HG02759 (cell line): Measurements from ENCODE around the gene PARD3.
"Not testable (repeated sequence)": the region's sequence is repeated elsewhere in the genome, so short reads cannot be mapped to it uniquely, and the experiment has no call there.

Experiments used
- ATAC-seq: cut with Tn5 transposase; IDR thresholded peaks from one replicate; pipeline ENCODE4 v1.9.1; 2021; ENCODE audit warnings: mild to moderate bottlenecking, moderate library complexity; ENCODE audit not compliant: unreplicated experiment

PARD3 gene

DNA sequence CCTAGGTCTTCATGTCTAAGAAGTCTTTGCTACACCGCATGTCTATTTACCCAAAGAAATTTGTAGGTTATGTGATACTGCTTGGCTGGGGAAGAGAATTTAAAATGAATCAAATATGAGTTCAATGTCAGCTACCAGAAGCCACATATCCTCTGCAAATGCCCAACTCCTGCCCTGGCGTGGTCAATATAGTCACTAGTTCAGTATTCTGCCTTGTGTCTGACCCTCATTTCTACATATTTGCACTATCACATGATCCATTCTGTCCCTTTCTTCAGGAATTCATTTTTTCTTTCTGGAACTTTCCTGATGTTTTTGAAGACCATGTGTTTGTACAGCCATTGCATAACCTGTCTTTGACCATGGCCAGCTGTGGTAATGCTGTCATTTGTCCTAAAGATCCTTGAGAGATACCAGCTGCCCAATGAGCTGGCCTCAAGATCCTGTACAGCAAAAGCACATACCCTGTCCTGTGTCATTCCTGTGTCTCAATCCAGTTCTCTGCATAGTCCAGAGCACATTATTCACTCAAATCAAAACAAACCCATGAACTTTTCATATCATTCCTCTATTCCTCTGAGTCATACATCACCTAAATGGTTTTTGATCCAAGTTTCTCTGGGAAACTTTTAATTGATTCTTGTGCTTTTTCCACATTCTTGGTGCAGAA is 524.5 kb downstream of the PARD3 start:
- ATAC-seq: no peak

DNA sequence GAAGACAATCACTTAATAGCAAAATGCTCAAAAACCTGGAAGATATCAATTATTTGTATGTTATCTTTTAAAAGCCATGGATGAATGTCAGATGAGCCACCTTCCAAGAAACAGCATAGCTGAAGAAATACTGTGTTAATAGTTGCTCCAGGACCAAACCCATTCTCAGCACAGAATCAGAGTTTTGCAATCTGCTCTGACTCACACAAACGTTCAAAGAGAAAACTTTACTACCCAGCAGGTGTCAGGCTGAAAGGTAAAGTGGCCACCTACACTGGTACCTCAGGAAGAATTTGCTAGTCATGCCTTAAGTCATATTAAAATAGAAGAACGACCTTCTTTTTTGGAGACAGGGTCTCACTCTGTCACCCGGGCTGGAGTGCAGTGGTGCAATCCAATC is 526.5 kb downstream of the PARD3 start:
- ATAC-seq: no peak

- no peak for ATAC-seq
Observed at GRCh38 chr10:34286136-34286739, 528.9 kb downstream of the PARD3 start.

GRCh38 chr10:34281661-34282582 is 533.2 kb downstream of the PARD3 start:
- peak; percentile 60 for ATAC-seq

GRCh38 chr10:34280599-34281374 is 534.3 kb downstream of the PARD3 start:
- no peak for ATAC-seq

DNA sequence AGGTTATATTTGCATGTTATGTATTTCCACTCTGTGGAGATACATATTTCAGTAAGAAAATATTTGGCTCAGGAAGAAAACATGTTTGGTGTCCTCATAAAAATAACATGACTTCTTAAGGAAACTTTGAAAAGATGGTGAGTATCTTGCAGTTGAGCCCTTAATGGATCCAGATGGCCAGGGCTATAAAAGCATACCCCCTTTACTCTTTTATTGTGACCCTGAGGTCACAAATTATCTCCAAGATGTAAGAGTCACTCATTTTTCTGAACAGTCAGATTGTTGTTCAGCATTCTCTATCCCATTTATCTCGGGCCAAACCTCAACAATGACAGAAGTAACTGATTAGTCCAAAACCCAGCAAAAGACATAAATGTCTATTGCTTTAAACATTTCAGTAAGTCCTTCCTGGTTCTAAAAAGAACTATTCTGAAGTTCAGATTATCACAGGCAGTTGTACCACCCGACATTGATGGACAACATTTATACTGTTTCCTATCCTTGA is 539.4 kb downstream of the PARD3 start:
- no peak for ATAC-seq

DNA sequence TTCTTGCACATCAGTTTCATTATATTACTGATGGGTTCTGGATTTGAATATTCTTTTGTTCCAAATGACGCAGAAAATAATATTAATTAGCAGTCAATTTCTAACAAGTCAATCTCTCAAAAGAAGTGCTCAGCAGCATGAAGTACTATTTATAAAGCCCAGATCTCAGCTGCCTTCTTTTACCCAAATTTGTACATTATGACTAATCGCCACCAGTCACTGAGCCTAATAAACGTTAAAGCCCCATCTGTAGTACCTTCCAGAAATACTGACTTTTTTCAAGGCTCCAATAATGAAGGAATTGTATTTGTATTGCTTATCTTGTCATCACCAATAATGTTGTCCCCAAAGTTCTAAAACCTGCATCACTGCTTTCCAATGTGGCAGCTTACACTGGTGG is 540.2 kb downstream of the PARD3 start:
- no peak for ATAC-seq

- ATAC-seq: no peak
Observed at GRCh38 chr10:34273340-34273739, 541.8 kb downstream of the PARD3 start.

GRCh38 chr10:34272316-34272715 is 542.8 kb downstream of the PARD3 start:
- ATAC-seq: no peak

GRCh38 chr10:34268410-34268809 is 546.7 kb downstream of the PARD3 start:
- ATAC-seq: not testable (repeated sequence)

DNA sequence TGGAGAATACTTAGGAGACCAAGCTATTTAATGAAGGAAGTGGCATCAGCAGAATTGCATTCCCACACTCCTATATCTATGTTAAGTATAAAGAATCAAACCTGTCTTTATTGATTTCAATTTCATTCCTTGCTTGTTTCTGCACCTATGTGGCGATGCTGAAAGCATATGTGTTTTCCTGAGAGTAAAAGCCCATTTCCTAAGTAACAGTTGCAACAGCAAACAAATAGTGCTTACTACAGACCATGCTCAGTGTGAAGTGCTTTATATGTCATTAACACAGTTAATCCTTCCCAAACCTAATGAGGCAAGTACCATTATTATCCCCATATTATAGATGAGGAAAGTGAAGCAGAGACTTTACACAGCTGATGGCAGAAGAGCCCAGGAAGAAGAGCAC is 552.1 kb downstream of the PARD3 start:
- no peak for ATAC-seq

GRCh38 chr10:34260904-34261303 is 554.2 kb downstream of the PARD3 start:
- ATAC-seq: no peak

DNA sequence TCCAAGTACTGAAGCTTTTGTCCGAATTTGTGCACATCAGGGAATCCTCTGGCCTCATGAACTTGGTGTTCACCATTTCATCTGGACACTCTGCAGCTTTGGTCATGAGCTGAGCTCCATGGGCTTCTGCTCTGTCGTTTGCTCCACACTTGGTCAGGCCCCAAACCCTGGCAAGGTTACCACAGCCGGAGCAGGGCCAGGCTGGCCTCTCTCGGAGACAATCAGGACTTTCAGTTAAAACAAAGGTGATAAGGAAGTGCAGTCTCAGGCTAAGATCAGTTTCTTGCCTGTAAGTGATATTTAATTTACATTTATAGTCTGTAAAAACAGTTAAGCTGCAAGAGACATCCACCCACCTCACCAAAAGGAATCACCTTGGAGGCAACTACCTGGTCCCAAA is 558.9 kb downstream of the PARD3 start:
- ATAC-seq: no peak

DNA sequence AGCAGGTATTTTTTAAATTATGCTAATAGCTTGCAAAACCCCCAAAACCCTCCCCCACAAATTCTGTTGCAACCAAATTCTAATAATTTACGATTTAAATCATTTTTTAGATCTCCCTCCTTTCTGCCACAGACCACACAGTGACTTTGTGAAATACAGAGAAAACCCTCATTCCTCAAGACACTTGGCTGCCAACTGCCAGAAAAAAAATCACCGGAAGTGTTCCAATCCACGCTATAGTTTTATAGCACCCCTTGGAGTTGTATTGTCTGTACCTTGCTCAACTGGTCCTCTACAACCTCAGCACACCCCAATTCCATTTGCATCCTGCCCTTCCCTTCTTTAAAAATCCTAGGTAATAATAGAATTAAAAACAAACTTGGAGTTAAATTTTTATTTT is 560.1 kb downstream of the PARD3 start:
- no peak for ATAC-seq

DNA sequence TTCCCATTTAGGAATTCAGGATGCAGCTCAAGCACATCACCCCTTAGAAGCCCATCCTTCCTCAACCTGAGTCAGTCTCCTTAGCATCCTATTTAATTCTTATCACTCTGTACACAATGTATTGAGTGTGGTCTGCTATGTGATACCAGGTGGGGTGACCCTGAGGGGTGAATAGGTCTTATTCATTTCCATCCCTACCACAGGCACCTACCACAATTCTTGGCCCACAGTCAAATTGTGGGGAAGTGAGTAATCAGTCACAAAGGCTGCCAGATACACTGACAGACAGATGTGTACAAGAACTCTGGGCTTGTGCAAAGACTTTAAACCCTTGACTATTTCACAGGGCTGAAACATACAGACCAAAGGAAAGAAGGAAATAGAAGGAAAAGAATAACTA is 560.5 kb downstream of the PARD3 start:
- peak; percentile 96 for ATAC-seq

DNA sequence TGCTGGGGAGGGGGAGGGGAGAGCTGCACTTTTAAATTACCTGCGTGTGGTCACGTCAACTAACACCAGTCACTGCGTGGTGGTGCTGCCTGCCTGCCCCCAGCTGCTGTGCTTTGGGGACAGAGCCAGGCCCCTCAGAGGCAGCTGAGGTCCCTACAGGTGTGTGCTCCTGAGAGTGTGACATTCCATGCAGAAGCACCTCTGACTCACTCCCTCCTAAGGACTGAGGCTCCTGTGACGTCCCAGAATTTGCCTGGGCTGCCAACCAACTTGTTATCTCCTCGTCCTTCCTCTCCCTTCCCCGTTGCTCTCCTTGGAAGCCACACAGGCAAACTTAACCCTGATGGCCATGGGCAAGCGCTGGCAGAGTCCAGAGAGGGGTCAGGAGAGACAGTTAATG is 563.0 kb downstream of the PARD3 start:
- ATAC-seq: no peak

DNA sequence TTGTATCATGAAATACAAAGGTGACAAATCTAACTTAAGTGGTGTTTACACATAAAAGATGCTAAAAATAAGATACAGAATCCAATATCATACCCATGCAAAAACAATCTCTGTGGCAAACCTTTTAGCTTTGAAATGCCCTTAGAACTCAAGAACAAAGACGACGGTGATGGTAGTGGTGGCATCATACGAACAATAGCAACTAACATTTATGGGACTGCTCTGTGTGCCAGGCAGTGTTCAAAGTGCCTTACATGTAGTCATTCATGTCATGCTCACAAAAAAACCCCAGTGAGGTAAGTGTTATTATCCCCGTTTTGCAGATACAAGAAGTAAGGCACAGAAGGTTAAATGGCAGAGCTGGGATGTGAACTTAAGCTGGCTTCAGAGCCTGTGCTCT is 563.9 kb downstream of the PARD3 start:
- no peak for ATAC-seq

DNA sequence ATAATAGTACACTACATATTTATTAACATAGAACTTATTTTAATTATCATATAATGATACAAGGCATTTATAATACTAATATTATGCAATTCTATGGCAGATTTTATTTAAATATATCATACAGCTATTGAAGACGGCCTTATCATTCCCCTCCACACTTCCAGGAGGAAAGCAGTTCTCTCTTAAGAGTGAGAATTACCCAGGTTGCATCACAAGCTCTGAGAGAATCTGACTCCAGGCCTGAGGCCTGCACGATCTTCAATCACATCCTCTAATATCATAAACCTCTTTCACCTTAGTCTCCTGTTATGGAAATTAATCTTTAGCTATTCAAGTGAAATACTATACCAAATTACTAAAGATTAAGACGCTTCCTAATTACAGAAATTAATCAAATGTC is 564.4 kb downstream of the PARD3 start:
- no peak for ATAC-seq

DNA sequence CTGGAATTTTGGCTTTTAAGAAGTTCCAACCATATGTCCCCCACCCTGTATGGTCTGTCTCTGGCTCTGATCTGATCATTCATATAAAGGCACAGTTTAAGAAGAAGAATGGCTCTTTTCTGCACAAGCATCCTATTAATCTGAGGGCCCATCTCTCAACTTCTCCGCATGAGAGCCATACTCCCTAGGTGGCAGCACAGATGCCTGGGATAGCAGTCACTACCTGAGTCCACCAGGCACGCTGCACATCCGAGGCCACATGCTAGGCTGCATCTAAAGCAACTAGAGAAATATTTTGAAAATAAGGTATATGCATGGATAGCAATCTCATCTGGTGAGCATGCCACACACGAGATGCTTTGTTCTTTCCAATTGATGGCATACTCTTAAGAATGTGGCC is 565.5 kb downstream of the PARD3 start:
- no peak for ATAC-seq

GRCh38 chr10:34247560-34247959 is 567.5 kb downstream of the PARD3 start:
- no peak for ATAC-seq
